Endothelial cell of umbilical vein (primary cell): ENCODE data around the gene CDCA5. TPM values are rescaled to one million over a fixed set of nuclear protein-coding genes. Genes with fewer than 3 reads are reported as not detected.

Source experiments
- BruUV-seq: library from RNA; stranded (reverse); fragments of 400-500 nt; replicated peaks from 2 replicates; lab custom pipeline; 2021; lab: Mats Ljungman, UMichigan
- CTCF ChIA-PET: fragments of 300-600, 350-600 bp; sonication (Branson Sonifier 250); formaldehyde crosslinking; loops from one replicate; lab custom pipeline; 2021; ENCODE audit warnings: antibody characterized with exemption, inconsistent platforms; lab: Charles Lee
- POLR2A ChIA-PET: fragments of 300-600, 350-600 bp; sonication (Branson Sonifier 250); formaldehyde crosslinking; loops from one replicate; lab custom pipeline; 2021; ENCODE audit warnings: antibody characterized with exemption, inconsistent platforms; lab: Charles Lee
- DNase-seq: peaks from one replicate; pipeline ENCODE4 v3.0.0-alpha.2; 2011; ENCODE audit warnings: low read depth, low spot score
- FAIRE-seq: peaks from 2 replicates; lab custom pipeline; 2011; peaks lifted over from hg19 to GRCh38; lab: Jason Lieb, UNC
- H2AFZ ChIP-seq: 2 replicates; pipeline ENCODE4 v1.6.0; 2012; ENCODE audit warnings: low read depth, low read length, control low read depth, inconsistent platforms
- H3K27ac ChIP-seq: 2 replicates; pipeline ENCODE4 v1.5.1; 2011; ENCODE audit warnings: low read depth, mild to moderate bottlenecking, control low read depth, low read length, moderate library complexity; ENCODE audit not compliant: insufficient read depth
- H3K27me3 ChIP-seq, 2 experiments: 2 replicates each; pipeline versions ENCODE4 v1.6.0 to v1.6.1; 2011; ENCODE audit warnings: low read length in 2 of 2, mixed read lengths in 1 of 2; ENCODE audit not compliant: control insufficient read depth in 2 of 2, insufficient read depth in 2 of 2
- H3K36me3 ChIP-seq, 2 experiments: 2 replicates in 1 of 2; 3 replicates in 1 of 2; pipeline ENCODE4 v1.5.1; 2011; ENCODE audit warnings: low read length in 2 of 2, mild to moderate bottlenecking in 1 of 2, moderate library complexity in 1 of 2; ENCODE audit not compliant: control insufficient read depth in 2 of 2, insufficient read depth in 2 of 2; ENCODE audit errors: extremely low read depth in 1 of 2
- H3K4me1 ChIP-seq: 3 replicates; pipeline ENCODE4 v1.5.1; 2011; ENCODE audit warnings: mild to moderate bottlenecking, low read length; ENCODE audit not compliant: control insufficient read depth, insufficient read depth; ENCODE audit errors: extremely low read depth
- H3K4me2 ChIP-seq: 2 replicates; pipeline ENCODE4 v1.6.1; 2011; ENCODE audit warnings: low read length, control low read depth, mixed read lengths; ENCODE audit not compliant: insufficient read depth
- H3K4me3 ChIP-seq, 3 experiments: fragments of 200-600 bp in 1 of 3; sonication (generic), shearing (Covaris generic) in 1 of 3; replicated peaks in 1 of 3; 2 replicates each; pipeline ENCODE4 v1.5.1; 2011 to 2016; ENCODE audit warnings: control low read depth in 3 of 3, low read length in 3 of 3, mild to moderate bottlenecking in 2 of 3, inconsistent platforms in 1 of 3, low read depth in 1 of 3, moderate library complexity in 1 of 3; ENCODE audit not compliant: insufficient read depth in 1 of 3
- H3K79me2 ChIP-seq: 2 replicates; pipeline ENCODE4 v1.6.0; 2012; ENCODE audit warnings: low read length, inconsistent platforms; ENCODE audit not compliant: control insufficient read depth, insufficient read depth
- H3K9ac ChIP-seq: replicated peaks from 2 replicates; pipeline ENCODE3; 2011; ENCODE audit warnings: low read length, control low read depth; ENCODE audit not compliant: insufficient read depth; ENCODE audit errors: extremely low read depth
- H3K9me1 ChIP-seq: replicated peaks from 3 replicates; pipeline ENCODE4 v1.6.0; 2011; ENCODE audit warnings: mild to moderate bottlenecking, low read length; ENCODE audit not compliant: control insufficient read depth, insufficient read depth; ENCODE audit errors: extremely low read depth
- H3K9me3 ChIP-seq: replicated peaks from 2 replicates; pipeline ENCODE4 v1.5.1; 2012; ENCODE audit warnings: low read length, inconsistent platforms; ENCODE audit not compliant: control insufficient read depth, insufficient read depth
- H4K20me1 ChIP-seq: replicated peaks from 2 replicates; pipeline ENCODE3; 2011; ENCODE audit warnings: mild to moderate bottlenecking, low read length; ENCODE audit not compliant: control insufficient read depth, insufficient read depth; ENCODE audit errors: extremely low read depth
- EZH2 ChIP-seq: IDR thresholded peaks from 2 replicates; pipeline ENCODE4 v1.6.1; 2012; ENCODE audit warnings: borderline replicate concordance, low read depth, mild to moderate bottlenecking, moderate library complexity, low read length, inconsistent platforms; ENCODE audit not compliant: severe bottlenecking
- FOS ChIP-seq: IDR thresholded peaks from 2 replicates; pipeline ENCODE4 v1.6.1; 2011; ENCODE audit warnings: mild to moderate bottlenecking, low read length, moderate library complexity, borderline replicate concordance; ENCODE audit not compliant: insufficient read depth
- GATA2 ChIP-seq: IDR thresholded peaks from 2 replicates; pipeline ENCODE4 v1.7.0; 2011; ENCODE audit warnings: low read depth, mild to moderate bottlenecking, moderate library complexity, mixed read lengths, low read length; ENCODE audit not compliant: insufficient read length, insufficient read depth
- JUN ChIP-seq: IDR thresholded peaks from 2 replicates; pipeline ENCODE4 v1.6.1; 2011; ENCODE audit warnings: borderline replicate concordance, low read depth; ENCODE audit not compliant: insufficient read length, insufficient read depth
- MYC ChIP-seq: IDR thresholded peaks from one replicate; pipeline ENCODE4 v1.6.1; 2011; ENCODE audit warnings: mild to moderate bottlenecking, low read depth, low read length
- POLR2A ChIP-seq: IDR thresholded peaks from 2 replicates; pipeline ENCODE4 v1.6.1; 2012; ENCODE audit warnings: low read depth, mild to moderate bottlenecking, control low read depth, low read length
- POLR2AphosphoS5 ChIP-seq: IDR thresholded peaks from 2 replicates; pipeline ENCODE4 v1.6.1; 2012; ENCODE audit warnings: low read depth, mild to moderate bottlenecking, control low read depth, low read length, moderate library complexity; ENCODE audit not compliant: insufficient read depth
- dilution Hi-C: fragments of 300-500 bp; cut with MboI; formaldehyde crosslinking; loops from one replicate; pipeline ENCODE4 v1.15.0; 2019; ENCODE audit warnings: low sequenced_read_pairs; ENCODE audit not compliant: extremely low pct_ligation_motif_present
- intact Hi-C: fragments of 100-400 bp; cut with micrococcal nuclease; formaldehyde crosslinking; loops from one replicate; pipeline ENCODE4 v1.10.0; 2022
- polyA plus RNA-seq, 4 experiments: library from polyadenylated mRNA; depleted of rRNA in 3 of 4; stranded (reverse) in 3 of 4; unstranded in 1 of 4; fragments of >200 nt; gene quantifications; 2 replicates each; pipeline versions ENCODE4 v1.2.1 to v1.2.3, GENCODE V29; 2011 to 2012; ENCODE audit warnings: missing spikeins in 1 of 4
- total RNA-seq: library from RNA; stranded (reverse); gene quantifications from 2 replicates; pipeline ENCODE4 v1.2.3, GENCODE V29; 2021
- TF ChIP-seq, protein P1 (sequence below), 2 donors: IDR thresholded peaks; 1 replicate in 1 of 2; 2 replicates in 1 of 2; pipeline ENCODE4 v1.5.1; 2011; ENCODE audit warnings: low read length in 2 of 2, mild to moderate bottlenecking in 2 of 2, moderate library complexity in 2 of 2, control low read depth in 1 of 2, inconsistent platforms in 1 of 2, low read depth in 1 of 2; ENCODE audit not compliant: insufficient read depth in 1 of 2; ENCODE audit errors: extremely low read depth in 1 of 2
- TF ChIP-seq, protein P2 (sequence below): IDR thresholded peaks from 2 replicates; pipeline ENCODE4 v1.6.1; 2011; ENCODE audit not compliant: insufficient read depth, insufficient read length

The CDCA5 gene
- total and polyA plus RNA-seq, 2 donors (not counting 3 experiments of a cell fraction or from before 2014, with no cell fraction given): 16.4 to 35.7 TPM

DNA sequence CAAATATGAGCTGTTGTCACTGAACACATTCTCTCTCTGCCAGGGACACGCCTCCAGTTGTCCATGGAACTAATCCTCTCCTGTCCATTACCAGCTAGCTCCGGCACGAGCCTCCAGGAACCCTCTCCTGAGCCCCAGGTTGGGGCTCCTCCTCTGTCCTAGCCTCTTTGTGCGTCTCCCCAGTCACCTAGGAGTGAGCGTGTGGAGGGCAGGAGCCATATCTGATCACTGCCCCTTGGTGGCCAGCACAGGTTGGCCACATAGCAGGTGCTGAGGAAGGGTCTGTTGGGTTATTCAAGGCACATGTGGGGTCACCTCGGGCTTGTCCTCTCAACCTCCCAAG, 48.0 kb upstream of the CDCA5 start:
- DNase-seq (no peak), FAIRE-seq (no peak)
- peaks cover 7 to 44% of the 10 kb centered on the region in 2 experiments for H3K36me3 ChIP-seq
- no peaks in the 10 kb centered on the region for H3K27me3 ChIP-seq
- no peaks in the 10 kb centered on the region for H3K9me1 ChIP-seq
- TF ChIP-seq, protein P1, sequence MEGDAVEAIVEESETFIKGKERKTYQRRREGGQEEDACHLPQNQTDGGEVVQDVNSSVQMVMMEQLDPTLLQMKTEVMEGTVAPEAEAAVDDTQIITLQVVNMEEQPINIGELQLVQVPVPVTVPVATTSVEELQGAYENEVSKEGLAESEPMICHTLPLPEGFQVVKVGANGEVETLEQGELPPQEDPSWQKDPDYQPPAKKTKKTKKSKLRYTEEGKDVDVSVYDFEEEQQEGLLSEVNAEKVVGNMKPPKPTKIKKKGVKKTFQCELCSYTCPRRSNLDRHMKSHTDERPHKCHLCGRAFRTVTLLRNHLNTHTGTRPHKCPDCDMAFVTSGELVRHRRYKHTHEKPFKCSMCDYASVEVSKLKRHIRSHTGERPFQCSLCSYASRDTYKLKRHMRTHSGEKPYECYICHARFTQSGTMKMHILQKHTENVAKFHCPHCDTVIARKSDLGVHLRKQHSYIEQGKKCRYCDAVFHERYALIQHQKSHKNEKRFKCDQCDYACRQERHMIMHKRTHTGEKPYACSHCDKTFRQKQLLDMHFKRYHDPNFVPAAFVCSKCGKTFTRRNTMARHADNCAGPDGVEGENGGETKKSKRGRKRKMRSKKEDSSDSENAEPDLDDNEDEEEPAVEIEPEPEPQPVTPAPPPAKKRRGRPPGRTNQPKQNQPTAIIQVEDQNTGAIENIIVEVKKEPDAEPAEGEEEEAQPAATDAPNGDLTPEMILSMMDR (IDR thresholded peaks at IDR 0.05; ENCODE audit: extremely low read depth in 1 of 2, insufficient read depth in 1 of 2, low read depth in 1 of 2, low read length in 2 of 2): no peak
- intact Hi-C loops: no loop called here
- no TSS peak for BruUV-seq
- H3K9me3 ChIP-seq: no peaks in the 10 kb centered on the region
- H3K9ac ChIP-seq: no peak overlapping the region
- no peak overlapping the region for H2AFZ ChIP-seq
- dilution Hi-C loops: no loop called here
- H3K4me2 ChIP-seq: no peak overlapping the region
- no peaks in the 10 kb centered on the region for H4K20me1 ChIP-seq
- H3K4me3 ChIP-seq: no peak overlapping the region
- H3K27ac ChIP-seq: no peak overlapping the region
- peaks cover 12% of the 10 kb centered on the region for H3K4me1 ChIP-seq
- H3K79me2 ChIP-seq: peaks cover 14% of the 10 kb centered on the region
- POLR2A ChIA-PET: no interaction called here
- CTCF ChIA-PET: interaction anchor here (1.1 to 2.0 kb wide), 3 partner anchors 14 to 198 kb away, joined by 3 to 7 read pairs (median 4); partner anchors contain the start of gene ZNHIT2

DNA sequence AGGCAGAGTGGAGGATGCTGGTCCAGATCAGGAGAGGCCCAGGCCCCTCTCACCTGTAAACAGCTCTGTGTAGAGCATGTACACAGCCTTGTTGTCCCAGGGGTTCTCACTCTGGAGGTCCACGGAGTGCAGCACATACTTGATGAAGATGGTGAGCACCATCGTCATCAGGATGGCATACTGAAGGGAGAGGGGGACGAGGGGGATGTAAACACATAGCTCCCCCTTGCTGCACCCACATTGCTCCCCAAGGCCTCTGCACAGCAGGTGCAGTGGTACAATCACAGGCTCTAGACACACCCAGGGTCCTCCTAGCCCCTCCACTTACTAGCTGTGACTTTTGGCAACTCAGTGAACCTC, 47.6 kb upstream of the CDCA5 start:
- Histone ChIP-seq H3K79me2 (peaks cover 14% of the 10 kb centered on the region), H3K9me1 (no peaks in the 10 kb centered on the region), H3K9ac (no peak overlapping the region), H3K27me3 (no peaks in the 10 kb centered on the region), H3K4me2 (no peak overlapping the region), H3K27ac (no peak overlapping the region), H3K4me3 (no peak overlapping the region), H2AFZ (no peak overlapping the region), H4K20me1 (no peaks in the 10 kb centered on the region), H3K9me3 (no peaks in the 10 kb centered on the region), H3K36me3 (peaks cover 11 to 48% of the 10 kb centered on the region in 2 experiments), H3K4me1 (peaks cover 12% of the 10 kb centered on the region)
- intact Hi-C loops (no loop called here), dilution Hi-C loops (no loop called here)
- no peak for TF ChIP-seq JUN
- TF ChIP-seq POLR2AphosphoS5: no peak
- TF ChIP-seq MYC: no peak
- TF ChIP-seq, protein P1 (IDR thresholded peaks at IDR 0.05; ENCODE audit: extremely low read depth in 1 of 2, insufficient read depth in 1 of 2, low read depth in 1 of 2, low read length in 2 of 2): no peak
- TF ChIP-seq GATA2: no peak
- TF ChIP-seq POLR2A: no peak
- no peak for TF ChIP-seq FOS
- TF ChIP-seq, protein P2, sequence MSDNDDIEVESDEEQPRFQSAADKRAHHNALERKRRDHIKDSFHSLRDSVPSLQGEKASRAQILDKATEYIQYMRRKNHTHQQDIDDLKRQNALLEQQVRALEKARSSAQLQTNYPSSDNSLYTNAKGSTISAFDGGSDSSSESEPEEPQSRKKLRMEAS: no peak
- no peak for TF ChIP-seq EZH2
- FAIRE-seq (no peak), DNase-seq (no peak)
- no TSS peak for BruUV-seq
- CTCF ChIA-PET: interaction anchor here (1.1 to 2.0 kb wide), 3 partner anchors 14 to 198 kb away, joined by 3 to 7 read pairs (median 4); partner anchors contain the start of gene ZNHIT2
- POLR2A ChIA-PET: no interaction called here
